ENCODE results near the gene CREBL2.
"Not testable (repeated sequence)": the region's sequence is repeated elsewhere in the genome, so short reads cannot be mapped to it uniquely, and the experiment has no call there.

Gene CREBL2

DNA sequence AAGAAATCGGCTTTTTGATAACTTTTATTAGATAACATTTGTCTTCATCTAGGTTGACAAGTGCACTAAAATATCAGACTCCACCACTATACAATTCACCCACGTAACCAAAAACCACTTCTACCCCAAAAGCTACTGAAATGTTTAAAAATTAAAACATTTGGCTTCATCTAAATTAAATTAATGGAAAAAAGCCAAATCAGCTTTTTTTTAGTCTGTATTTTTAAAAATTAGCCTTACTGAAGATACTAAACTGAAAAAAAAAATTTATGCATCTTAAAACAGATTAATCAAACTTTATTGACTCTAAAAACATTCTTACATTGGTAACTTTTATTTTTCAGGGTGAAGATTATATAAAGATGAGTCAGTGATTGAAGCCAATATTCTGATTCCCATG is 30.0 kb downstream of the CREBL2 start:
- DNase-seq, result no peak

DNA sequence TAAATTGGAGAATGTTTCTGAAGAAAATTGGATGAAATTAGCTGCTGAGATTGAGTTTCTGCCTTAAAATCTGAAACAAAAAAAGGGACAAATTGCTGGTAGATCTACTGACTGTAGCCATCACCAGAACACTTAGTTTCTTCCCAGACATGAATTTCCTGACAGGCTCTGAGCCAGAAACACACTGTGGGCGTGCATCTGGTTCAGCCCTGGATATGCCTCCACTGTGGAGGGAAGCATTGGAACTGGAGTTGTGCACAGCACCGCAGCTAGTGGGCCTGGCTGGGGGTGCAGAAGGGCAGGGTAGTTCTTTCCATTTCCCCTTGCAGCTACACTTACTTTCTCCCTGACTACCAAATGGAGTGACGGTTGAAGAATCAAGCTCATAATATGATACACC is 31.2 kb downstream of the CREBL2 start:
- no peak for DNase-seq

DNA sequence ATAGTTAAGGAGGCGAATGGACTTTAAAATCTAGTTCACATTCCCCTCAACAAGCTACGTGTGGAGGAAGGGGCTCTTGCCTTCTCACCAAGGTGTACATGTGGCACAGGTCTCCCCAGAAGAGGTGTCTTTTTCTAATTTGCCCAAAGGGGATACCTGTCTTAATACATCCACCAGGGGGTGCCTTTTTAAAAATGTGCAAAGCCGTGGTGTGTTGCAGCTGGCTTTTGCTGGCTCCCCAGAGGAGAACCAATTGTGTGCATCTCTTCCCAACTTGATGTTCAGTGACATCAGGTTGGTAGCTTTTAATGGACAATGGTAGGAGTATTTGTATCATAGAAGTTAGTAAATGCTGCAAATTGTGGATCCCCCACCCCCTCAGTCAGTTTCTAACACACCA is 33.8 kb downstream of the CREBL2 start:
- DNase-seq, result no peak

DNA sequence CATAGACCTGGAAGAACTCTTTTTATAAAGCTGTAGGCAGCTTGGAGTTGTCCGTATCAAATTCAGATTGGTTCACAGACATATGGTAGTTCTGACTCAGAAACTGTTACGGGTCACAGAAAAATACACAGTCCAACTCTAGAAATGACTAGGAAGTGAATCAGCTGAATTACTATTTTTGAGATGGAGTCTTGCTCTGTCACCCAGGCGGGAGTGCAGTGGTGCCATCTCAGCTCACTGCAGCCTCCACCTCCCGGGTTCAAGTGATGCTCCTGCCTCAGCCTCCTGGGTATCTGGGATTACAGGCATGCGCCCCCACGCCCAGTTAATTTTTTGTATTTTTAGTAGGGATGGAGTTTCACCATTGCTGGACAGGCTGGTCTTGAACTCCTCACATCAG is 34.3 kb downstream of the CREBL2 start:
- DNase-seq, result not testable (repeated sequence)

DNA sequence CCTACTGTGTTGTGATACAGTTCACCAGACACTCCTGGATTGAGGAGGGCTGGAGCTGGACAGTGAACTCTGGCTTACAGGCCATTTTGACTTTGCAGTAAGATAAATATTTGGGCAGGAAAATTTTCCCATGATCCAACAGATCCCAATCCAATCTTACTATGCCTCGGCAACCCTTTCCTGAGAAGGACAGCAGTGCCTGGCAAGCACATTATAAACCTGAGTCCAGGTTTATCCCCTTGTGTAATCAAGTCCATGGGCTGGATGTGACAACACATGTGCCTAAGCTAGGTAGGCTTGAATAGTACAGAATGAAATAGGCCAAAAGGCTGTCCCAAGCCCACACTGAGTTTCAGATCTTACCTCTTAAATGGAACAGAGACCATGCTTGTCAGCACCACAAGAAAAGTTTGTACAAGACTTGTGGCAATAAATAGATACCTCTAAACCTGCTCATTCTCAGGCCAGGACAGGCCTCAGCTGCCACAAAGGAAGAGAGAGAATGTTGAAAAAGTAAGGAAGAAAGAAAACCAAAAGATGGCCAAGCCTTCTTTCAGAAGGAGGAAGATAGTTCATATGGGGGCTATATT is 34.9 kb downstream of the CREBL2 start:
- no peak for DNase-seq

DNA sequence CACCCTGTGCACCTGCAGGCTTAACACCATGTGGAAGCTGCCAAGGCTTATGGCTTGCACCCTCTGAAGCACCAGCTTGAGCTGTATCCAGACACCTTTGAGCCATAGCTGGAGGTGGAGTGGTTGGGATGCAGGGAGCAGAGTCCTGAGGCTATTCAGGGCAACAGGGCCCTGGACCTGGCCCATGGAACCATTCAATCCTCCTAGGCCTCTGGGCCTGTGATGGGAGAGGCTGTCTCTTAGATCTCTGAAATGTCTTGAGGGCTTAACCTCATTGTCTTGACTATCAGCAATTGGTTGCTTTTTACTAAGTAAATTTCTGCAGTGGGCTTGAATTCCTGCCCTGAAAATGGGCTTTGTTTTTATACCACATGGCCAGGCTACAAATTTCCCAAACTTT is 36.6 kb downstream of the CREBL2 start:
- no peak for DNase-seq

DNA sequence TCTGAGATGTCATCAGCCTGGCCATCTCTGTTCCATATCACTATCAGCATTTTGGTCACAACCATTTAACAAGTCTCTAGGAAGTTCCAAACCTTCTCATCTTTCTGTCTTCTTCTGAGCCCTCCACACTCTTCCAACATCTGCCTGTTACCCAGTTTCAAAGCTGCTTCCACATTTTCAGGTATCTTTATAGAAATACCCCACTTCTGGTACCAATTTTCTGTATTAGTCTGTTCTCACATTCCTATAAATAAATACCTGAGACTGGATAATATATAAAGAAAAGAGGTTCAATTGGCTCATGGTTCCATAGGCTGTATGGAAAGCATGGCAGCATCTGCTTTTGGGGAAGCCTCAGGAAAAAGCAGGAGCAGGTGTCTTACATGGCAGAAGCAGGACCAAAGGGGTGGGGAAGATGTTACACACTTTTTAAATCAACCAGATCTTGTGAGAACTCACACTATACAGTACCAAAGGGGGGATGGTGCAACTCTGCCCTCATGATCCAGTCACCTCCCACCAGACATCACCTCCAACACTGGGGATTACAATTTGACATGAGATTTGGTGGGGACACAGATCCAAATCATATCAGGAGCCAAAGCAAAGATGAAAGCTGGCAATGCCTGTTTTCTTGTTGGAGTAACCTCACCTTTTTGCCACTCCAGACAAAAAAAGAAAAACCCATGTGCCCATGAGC is 37.4 kb downstream of the CREBL2 start:
- no peak for DNase-seq

DNA sequence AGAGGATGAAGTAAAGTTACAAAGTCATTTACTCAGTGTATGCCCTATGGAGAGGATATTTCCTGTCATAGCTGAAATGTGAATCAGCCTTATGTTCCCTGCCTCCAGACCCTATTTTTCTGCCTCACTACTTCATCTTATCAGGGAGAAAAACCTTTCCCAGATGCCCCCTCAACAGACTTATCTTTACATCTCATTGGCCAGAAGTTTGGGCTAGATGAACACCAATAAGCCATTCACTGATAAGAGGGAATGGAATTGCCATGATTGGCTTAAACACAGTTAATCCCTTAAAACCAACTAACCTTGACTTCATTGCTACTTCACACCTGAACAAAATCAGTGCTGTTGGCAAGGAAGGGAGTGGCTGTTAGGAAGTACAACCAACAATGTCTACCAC is 40.1 kb downstream of the CREBL2 start:
- DNase-seq, result no peak

DNA sequence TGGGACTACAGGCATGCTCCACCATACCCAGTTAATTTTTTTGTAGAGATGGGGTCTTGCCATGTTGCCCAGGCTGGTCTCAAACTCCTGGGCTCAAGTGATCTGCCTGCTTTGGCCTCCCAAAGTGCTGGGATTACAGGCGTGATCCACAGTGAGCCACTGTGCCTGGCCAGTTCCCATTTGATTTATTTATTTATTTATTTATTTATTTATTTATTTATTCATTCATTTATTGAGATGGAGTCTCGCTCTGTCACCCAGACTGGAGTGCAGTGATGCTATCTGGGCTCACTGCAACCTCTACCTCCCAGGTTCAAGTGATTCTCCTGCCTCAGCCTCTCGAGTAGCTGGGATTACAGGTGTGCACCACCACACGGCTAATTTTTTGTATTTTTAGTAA is 41.0 kb downstream of the CREBL2 start:
- not testable (repeated sequence) for DNase-seq

DNA sequence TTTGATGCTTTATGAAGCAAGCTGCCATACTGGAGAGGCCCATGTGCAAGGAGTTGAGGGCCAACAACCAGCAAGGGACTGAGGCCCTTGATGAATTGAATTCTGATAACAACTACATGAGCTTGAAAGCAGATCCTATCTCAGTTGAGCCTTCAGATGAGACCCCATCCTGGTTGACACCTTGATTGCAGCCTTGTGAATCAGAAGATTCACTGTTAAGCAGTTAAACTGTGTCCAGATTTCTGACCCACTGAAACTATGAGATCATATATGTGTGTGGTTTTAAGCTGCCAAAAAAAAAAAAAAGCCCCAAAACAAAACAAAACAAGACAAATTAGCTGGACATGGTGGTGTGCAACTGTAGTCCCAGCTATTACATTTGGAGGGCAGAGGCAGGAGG is 42.2 kb downstream of the CREBL2 start:
- DNase-seq, result no peak

DNA sequence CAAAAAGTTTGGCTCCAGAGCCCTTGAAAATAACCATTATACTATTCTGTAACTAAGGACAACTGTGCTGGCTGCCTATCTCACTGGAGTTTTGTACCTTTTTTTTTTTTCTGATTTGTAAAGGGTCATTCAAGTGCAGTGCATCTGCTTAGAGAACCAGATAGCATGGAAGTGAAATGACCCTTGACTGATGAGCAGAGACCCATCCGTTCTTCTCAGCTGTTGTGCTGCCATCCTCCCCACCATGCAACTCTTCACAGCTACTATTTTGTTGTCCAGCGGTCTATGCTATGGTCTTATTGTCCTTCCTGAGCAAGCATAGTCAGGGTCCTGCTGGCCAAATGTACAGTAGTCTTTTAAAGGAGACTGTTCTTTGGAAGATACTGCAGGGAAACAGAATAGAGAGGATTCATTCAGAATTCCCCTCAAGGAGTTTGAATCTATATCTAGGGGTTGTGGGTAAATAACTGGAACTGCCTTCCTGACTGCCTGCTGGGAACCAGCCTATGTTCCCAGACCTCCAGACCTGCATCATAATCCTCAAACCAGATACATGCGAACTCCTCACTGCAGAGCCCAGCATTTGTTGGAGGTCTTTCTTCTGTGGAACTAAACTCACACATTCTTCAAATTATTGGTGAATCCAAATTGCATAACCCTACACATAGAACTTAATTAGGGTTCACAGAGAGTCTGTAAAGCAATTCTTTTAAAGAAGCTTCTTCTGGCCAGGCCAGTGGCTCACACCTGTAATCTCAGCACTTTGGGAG is 43.2 kb downstream of the CREBL2 start:
- no peak for DNase-seq

DNA sequence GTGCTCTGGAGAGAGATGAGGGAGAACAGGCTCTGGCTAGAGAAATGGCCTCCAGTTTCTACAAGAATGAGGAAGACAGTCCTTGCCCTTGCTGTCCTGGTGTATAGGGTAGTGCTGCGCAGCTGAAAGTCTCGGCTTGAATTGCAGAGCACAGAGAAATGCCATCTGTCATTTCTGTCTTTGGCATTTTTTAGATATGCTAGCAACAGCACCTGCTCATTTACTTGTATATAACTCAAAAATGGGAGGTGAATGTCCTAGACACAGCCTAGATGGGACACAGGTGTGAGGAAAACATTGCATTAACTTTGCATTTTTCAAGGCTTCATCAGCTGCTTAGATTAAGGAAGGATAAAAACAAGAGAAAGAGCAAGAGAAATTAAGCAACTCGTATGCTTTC is 48.5 kb downstream of the CREBL2 start:
- no peak for DNase-seq

DNA sequence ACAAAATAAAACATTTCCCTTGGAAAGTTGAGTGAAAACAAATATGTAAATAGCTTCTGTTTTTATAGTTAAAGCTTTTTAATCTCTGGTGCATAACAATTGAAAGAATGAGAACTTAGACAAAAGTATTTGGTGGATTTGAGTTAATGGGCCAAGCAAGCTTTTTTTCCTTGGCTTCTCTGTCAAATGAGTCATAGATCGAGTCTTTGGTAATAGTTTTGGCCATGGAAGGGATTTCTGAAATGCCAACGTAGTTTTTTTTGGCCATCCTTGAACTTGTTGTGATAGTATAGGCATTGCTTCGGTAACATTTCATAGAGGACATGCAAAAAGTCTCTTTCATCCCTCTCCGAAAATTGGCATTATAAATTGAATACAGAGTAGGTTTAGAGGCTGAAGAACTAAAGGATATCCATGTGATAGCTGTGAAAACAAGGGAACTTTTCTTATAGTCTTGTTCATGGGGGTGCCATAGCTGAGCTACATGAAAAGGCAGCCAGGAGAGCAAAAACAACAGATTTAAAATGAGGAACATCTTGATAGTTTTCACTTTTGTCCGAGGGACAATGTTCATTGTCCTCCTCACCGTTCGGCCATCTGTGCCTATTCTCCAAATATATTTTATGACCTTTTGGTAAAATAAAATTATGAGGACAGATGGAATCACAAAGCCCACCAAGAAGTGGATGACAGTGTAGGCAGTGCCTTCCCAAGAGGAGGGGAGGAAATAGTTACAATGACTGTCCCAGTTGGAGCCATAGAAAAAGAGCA is 49.6 kb downstream of the CREBL2 start:
- no peak for DNase-seq

DNA sequence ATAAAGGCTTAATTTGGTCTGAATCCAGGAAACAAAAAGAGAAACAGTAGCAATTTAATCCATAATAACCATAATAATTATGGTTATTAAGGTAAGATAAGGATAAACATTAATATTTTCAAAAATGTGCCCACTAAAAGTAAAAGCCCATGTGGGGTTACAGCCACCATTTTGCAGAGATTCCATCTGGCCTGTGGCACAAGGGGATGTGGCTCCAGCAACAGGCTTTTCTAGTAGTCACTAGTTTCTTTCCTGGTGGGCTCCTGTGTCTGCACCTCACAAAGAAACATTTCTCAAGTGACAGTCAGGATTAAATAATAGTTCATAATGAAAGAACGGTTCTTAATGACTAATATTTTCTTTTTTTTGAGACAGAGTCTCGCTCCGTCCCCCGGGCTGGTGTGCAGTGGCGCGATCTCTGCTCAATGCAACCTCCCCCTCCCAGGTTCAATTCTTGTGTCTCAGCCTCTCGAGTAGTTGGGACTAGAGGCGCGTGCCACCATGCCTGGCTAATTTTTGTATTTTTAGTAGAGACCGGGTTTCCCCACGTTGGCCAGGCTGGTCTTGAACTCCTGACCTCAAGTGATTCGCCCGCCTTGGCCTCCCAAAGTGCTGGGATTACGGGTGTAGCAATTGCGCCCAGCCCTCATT is 52.1 kb downstream of the CREBL2 start:
- no peak for DNase-seq

DNA sequence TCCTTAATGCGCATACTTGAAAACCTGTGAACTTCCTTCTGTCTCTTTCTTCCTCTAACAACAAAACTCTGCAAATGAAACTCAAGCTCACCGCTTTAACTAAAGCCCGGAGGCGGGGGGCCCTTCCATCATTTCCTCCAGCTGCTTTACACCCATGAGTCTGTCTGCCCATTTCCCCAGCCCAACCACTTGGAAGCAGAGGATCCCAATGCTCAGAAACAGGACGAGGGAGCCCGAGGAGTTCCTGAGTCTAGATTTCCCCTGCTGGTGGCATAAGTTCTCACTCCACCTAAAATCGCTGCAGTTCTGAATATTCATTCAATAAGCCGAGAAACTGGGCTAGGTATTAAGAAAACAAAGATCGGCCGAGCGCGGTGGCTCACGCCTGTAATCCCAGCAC is 53.5 kb downstream of the CREBL2 start:
- no peak for DNase-seq

DNA sequence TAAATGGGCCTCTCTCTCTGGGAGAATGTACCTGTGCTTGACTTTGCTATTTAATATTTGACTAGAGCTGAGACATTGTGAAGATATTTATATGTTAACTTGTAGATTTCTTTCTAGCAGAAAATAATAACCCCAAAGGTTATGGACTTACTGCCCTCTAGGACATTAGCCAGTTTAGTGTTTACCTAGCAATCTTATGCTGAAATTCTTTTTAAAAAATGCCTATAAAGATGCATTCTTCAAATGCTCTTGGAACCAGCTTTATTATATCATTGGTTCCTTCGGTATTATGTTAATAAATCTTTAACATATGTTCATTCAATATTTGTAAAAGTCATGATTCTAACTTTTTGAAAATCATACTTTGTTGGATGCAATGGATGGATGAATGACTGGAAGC is 56.3 kb downstream of the CREBL2 start:
- no peak for DNase-seq

DNA sequence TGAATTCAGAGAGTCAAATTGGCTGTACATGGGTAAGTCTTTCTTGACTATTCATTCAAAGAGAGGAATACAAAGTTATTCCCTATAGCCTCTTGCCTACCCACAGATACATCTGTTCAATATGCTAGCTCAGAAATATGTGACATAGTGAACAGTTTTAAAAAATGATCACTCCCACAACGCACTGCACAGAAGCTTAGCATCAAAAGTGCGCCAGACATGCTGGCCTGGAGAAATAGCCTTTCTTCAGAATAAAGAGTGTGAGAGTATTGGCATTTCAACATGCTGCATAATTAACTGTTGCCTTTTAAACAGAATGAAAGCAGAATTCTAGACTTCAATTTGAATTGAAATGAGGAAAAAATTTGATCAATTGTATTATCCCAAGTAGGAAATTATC is 57.3 kb downstream of the CREBL2 start:
- DNase-seq, result no peak

DNA sequence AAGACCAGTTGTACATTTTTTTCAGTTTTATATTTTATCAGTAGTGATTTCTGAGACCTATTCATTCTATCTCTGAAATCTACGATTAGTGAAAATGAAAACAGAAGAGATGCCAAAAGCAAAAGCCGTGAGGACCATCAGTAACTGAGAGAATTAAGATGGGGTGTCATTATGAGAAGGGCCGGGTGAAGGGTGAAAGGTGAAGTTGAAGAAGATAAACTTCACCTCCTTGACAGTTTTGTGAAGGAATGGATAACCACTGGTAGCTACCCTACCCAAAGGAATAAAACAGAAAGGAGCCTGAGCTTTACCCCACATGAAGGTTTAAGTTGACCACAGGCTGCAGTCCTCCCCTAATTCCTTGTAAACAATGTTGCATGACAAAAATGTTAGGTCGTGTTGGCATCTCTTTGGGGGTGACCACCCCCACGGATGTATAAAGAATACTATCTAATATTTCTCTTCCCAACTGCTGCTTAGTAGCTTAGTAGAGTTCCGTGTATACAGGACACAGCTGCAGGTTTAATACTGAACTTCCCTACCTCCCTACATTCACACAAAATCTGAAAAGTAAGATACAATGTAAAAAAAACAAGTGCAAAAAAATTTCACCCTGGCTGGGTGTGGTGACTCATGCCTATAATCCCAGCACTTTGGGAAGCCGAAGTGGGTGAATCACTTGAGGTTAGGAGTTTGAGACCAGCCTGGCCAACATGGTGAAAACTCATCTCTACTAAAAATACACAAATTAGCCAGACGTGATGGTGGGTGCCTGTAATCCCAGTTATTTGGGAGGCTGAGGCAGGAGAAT is 60.4 kb downstream of the CREBL2 start:
- no peak for DNase-seq

DNA sequence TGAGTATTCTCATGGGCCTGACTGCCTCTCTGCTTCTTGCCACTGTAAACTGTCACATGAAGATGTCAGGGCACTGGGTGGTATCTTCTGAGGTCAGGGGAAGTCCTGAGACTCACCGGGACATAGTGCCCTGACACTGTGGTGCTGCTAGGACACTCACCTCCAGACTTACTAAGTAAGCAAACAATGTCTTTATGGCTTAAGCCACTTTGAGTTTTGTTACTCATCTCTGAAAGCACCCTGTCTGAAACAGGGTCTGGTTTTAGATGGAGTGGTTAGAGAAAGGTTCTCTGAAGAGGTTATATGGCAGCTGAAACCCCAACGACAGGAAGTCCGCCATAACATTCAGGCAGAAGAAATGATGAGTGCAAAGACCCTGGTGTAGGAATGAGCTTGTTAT is 61.6 kb downstream of the CREBL2 start:
- no peak for DNase-seq

DNA sequence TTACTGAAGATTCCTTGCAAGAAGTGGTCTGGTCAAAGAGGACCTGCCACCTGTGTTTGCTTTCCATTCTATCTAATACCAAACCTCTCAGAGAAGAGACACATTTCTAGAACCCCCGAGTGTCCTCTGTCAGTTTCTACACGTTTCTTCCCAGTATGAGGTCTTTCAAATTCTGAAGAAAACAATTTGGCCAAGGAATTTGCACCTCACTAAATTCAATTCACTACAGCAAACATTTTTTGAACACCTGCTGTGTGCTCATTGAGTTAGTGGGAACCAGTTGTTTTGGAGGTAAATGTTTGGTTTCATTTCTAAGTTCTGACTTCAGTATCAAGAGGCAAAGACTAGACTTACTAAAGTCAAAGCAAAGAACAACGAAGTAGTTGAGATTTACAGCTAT is 64.9 kb downstream of the CREBL2 start:
- DNase-seq, result no peak

DNA sequence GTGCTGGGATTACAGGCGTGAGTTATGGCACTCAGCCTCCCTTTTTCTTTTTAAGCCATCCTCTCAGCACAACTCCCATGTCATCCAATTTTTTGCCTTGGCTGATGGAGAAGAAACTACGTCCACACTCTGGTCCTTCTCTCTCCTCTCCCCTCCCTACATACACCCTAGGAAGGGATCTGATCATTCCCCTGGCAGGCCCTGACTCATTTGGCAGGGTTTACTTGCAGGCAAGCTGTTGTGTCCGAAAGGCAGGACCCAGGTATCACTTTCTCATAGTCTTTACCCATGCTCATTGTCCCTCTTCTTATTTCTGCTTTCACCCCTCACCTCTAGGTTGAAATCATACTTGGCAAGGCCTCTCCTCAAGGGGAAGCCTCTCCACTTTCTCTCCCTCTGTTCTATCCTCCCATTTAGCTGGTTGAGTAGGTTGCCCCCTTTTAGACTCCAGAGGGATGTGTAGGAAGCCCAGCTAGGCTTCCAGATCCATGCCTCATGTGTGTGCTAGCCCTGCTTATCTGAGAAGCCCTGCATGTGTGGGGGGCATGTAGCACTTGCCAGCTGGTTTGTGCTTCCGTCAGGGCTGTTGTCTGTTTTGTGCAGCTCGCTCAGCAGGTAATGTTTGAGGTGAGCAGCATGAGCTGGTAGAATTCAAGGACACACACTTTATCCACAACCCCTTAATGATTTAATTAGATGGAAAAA is 69.5 kb downstream of the CREBL2 start:
- DNase-seq, result no peak

DNA sequence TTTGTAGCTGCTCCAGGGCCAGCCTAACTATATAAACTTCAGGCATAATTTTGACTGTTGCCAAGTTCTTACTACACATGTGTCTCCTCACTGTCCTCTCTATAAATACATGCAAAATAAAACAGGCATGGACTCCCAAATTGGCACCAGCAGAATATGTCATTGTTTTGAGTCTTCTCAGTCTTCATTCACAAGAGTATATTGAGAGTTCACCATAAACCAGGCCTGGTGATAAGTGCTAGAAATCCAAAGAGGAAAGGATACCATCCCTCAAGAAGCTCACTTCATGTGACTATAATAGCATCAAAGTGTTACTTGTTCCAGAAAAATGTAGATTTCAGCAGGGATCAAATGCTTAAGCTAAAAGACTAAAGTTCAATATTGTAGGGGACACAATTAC is 70.6 kb downstream of the CREBL2 start:
- no peak for DNase-seq
